Measurements from ENCODE around the gene CBX2.

Gene CBX2

GRCh38 chr17:79815836-79816461 is 38.0 kb downstream of the CBX2 start:
- DNase-seq (ENCODE audit: extremely low spot score) = no peak
- no peak for TF ChIP-seq CTCF (IDR thresholded peaks at IDR 0.05; ENCODE audit: control extremely low read depth, extremely low read depth, low read depth, missing control alignments)
- POLR2A ChIA-PET = no interaction called here
- CTCF ChIA-PET = interaction anchor here (0.6 to 3.6 kb wide), 4 partner anchors 11 to 29 kb away, joined by 3 to 20 read pairs (median 5); partner anchors contain the start of gene CBX4

- ChIA-PET CTCF (interaction anchor here (0.6 to 7.1 kb wide), 13 partner anchors 10 to 152 kb away, joined by 3 to 48 read pairs (median 4); partner anchors contain the start of gene CBX4), POLR2A (no interaction called here)
- no peak for DNase-seq (ENCODE audit: extremely low spot score)
- TF ChIP-seq CTCF (IDR thresholded peaks at IDR 0.05; ENCODE audit: control extremely low read depth, extremely low read depth, low read depth, missing control alignments) = no peak
Observed at GRCh38 chr17:79818026-79818758, 40.2 kb downstream of the CBX2 start.

- CTCF ChIA-PET = interaction anchor here (1.2 to 7.1 kb wide), 6 partner anchors 11 to 151 kb away, joined by 3 to 48 read pairs (median 8); partner anchors contain the start of gene CBX4
- POLR2A ChIA-PET = no interaction called here
- TF ChIP-seq CTCF (IDR thresholded peaks at IDR 0.05; ENCODE audit: control extremely low read depth, extremely low read depth, low read depth, missing control alignments) = no peak
- no peak for DNase-seq (ENCODE audit: extremely low spot score)
Observed at GRCh38 chr17:79819085-79819484, 41.1 kb downstream of the CBX2 start.

- DNase-seq (ENCODE audit: extremely low spot score) = no peak
- CTCF ChIA-PET = interaction anchor here (1.2 to 7.1 kb wide), 6 partner anchors 8 to 151 kb away, joined by 3 to 48 read pairs (median 14); partner anchors contain the start of gene CBX4
- POLR2A ChIA-PET = no interaction called here
- no peak for TF ChIP-seq CTCF (IDR thresholded peaks at IDR 0.05; ENCODE audit: control extremely low read depth, extremely low read depth, low read depth, missing control alignments)
Observed at GRCh38 chr17:79819534-79820276, 41.8 kb downstream of the CBX2 start.

- TF ChIP-seq CTCF (IDR thresholded peaks at IDR 0.05; ENCODE audit: control extremely low read depth, extremely low read depth, low read depth, missing control alignments) = no peak
- POLR2A ChIA-PET = interaction anchor here (1.2 kb wide), 1 partner anchor 18 kb away, joined by 5 read pairs; the partner anchor contains the start of gene CBX4
- no peak for DNase-seq (ENCODE audit: extremely low spot score)
- CTCF ChIA-PET = interaction anchor here (1.9 to 7.1 kb wide), 3 partner anchors 10 to 15 kb away, joined by 4 to 48 read pairs (median 14); no protein-coding TSS in a partner anchor
Observed at GRCh38 chr17:79820959-79821330, 43.0 kb downstream of the CBX2 start.

All from GM10248 (cell line).